Keratinocyte (primary cell): ENCODE data around the gene GNA14. TPM values are rescaled to one million over a fixed set of nuclear protein-coding genes. Genes with fewer than 3 reads are reported as not detected.

Experiments used
- DNase-seq: peaks from one replicate; pipeline ENCODE4 v3.0.0-alpha.2; 2011; ENCODE audit warnings: low read depth, missing footprints, low spot score
- FAIRE-seq: peaks from 2 replicates; lab custom pipeline; 2011; peaks lifted over from hg19 to GRCh38; lab: Jason Lieb, UNC
- H2AFZ ChIP-seq: 2 replicates; pipeline ENCODE4 v1.6.0; 2012; ENCODE audit warnings: low read length, control low read depth, inconsistent platforms; ENCODE audit not compliant: control insufficient read depth
- H3K27ac ChIP-seq: 2 replicates; pipeline ENCODE4 v1.5.1; 2011; ENCODE audit warnings: low read length; ENCODE audit not compliant: control insufficient read depth, insufficient read depth
- H3K27me3 ChIP-seq: 3 replicates; pipeline ENCODE4 v1.6.0; 2011; ENCODE audit warnings: low read length; ENCODE audit not compliant: control insufficient read depth, insufficient read depth; ENCODE audit errors: extremely low read depth
- H3K36me3 ChIP-seq, 2 experiments: 2 replicates in 1 of 2; 3 replicates in 1 of 2; pipeline ENCODE4 v1.5.1; 2011; ENCODE audit warnings: low read length in 2 of 2, mild to moderate bottlenecking in 1 of 2; ENCODE audit not compliant: control insufficient read depth in 2 of 2, insufficient read depth in 2 of 2; ENCODE audit errors: extremely low read depth in 1 of 2
- H3K4me1 ChIP-seq: 3 replicates; pipeline ENCODE4 v1.5.1; 2011; ENCODE audit warnings: low read length; ENCODE audit not compliant: control insufficient read depth, insufficient read depth; ENCODE audit errors: extremely low read depth
- H3K4me2 ChIP-seq: 3 replicates; pipeline ENCODE4 v1.6.0; 2011; ENCODE audit warnings: low read depth, low read length; ENCODE audit not compliant: control insufficient read depth, insufficient read depth; ENCODE audit errors: extremely low read depth
- H3K4me3 ChIP-seq, 3 experiments: fragments of 200-600 bp in 1 of 3; sonication (generic) in 1 of 3; 2 replicates in 2 of 3; 3 replicates in 1 of 3; pipeline ENCODE4 v1.5.1; 2011 to 2016; ENCODE audit warnings: low read length in 3 of 3, mild to moderate bottlenecking in 3 of 3, control low read depth in 2 of 3, inconsistent platforms in 1 of 3, low read depth in 1 of 3, mixed read lengths in 1 of 3, mixed run types in 1 of 3, moderate library complexity in 1 of 3; ENCODE audit not compliant: control insufficient read depth in 2 of 3, insufficient read depth in 2 of 3; ENCODE audit errors: extremely low read depth in 1 of 3
- H3K79me2 ChIP-seq: 2 replicates; pipeline ENCODE4 v1.6.0; 2012; ENCODE audit warnings: low read length; ENCODE audit not compliant: control insufficient read depth, insufficient read depth
- H3K9ac ChIP-seq: 3 replicates; pipeline ENCODE4 v1.6.0; 2011; ENCODE audit warnings: low read length; ENCODE audit not compliant: control insufficient read depth, insufficient read depth; ENCODE audit errors: extremely low read depth
- H3K9me1 ChIP-seq: 3 replicates; pipeline ENCODE4 v1.6.0; 2011; ENCODE audit warnings: low read length; ENCODE audit not compliant: control insufficient read depth, insufficient read depth; ENCODE audit errors: extremely low read depth
- H3K9me3 ChIP-seq: 2 replicates; pipeline ENCODE4 v1.5.1; 2012; ENCODE audit warnings: low read depth, low read length; ENCODE audit not compliant: control insufficient read depth
- H4K20me1 ChIP-seq: 3 replicates; pipeline ENCODE4 v1.6.0; 2011; ENCODE audit warnings: low read length; ENCODE audit not compliant: control insufficient read depth, insufficient read depth; ENCODE audit errors: extremely low read depth
- EZH2 ChIP-seq: IDR thresholded peaks from one replicate; pipeline ENCODE4 v1.6.1; 2012; ENCODE audit warnings: inconsistent platforms, mild to moderate bottlenecking, low read length, moderate library complexity
- dilution Hi-C: fragments of 300-500 bp; cut with MboI; formaldehyde crosslinking; loops from one replicate; pipeline ENCODE4 v1.7.0; 2020; ENCODE audit warnings: low sequenced_read_pairs; ENCODE audit not compliant: extremely low pct_ligation_motif_present
- polyA plus RNA-seq, 5 experiments: library from polyadenylated mRNA; depleted of rRNA in 3 of 5; stranded (reverse) in 3 of 5; stranded (forward) in 1 of 5; unstranded in 1 of 5; fragments of >200 nt; gene quantifications; 1 replicate in 1 of 5; 2 replicates in 3 of 5; 3 replicates in 1 of 5; pipeline versions ENCODE4 v1.2.1 to v1.2.3, GENCODE V29; 2011 to 2012; ENCODE audit warnings: missing spikeins in 2 of 5, low read depth in 1 of 5, low replicate concordance in 1 of 5
- TF ChIP-seq, protein P1 (sequence below), 3 experiments: IDR thresholded peaks in 1 of 3; conservative IDR thresholded peaks in 1 of 3; optimal IDR thresholded peaks in 1 of 3; 2 replicates in 2 of 3; 3 replicates in 1 of 3; pipeline versions ENCODE3 to v1.5.1; 2011; ENCODE audit warnings: low read length in 3 of 3, mild to moderate bottlenecking in 3 of 3, moderate library complexity in 2 of 3, control low read depth in 1 of 3, inconsistent platforms in 1 of 3; ENCODE audit not compliant: insufficient read depth in 2 of 3; ENCODE audit errors: extremely low read depth in 1 of 3

Gene GNA14
- polyA plus RNA-seq, 1 donor (not counting 4 experiments of a cell fraction or from before 2014, with no cell fraction given): not detected

DNA sequence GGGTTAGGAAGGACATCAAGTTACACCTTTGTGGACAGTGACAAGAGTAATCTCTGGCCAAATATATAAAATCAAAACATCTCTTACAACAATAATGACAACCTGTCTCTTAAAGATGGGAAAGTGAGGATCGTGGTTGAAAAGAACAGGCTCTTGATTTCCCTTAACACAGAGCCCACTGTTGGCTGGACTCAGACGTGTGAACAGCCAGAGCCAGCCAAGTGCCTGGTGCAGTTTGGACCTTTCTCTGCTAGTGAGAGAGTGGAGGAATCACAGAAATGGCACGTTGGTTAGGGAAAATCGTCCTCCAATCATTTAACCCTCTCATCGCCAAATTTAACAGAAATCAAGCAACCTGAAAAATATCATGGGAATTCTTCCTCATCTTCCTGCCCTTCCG lies 131.3 kb downstream of the GNA14 start:
- FAIRE-seq (no peak), DNase-seq (no peak)
- dilution Hi-C loops: no loop called here
- H3K9me3 ChIP-seq: no peaks in the 10 kb centered on the region
- H3K36me3 ChIP-seq: no peaks in the 10 kb centered on the region
- H3K4me2 ChIP-seq: no peak overlapping the region
- H3K4me3 ChIP-seq: no peak overlapping the region
- no peaks in the 10 kb centered on the region for H3K9me1 ChIP-seq
- no peaks in the 10 kb centered on the region for H4K20me1 ChIP-seq
- no peaks in the 10 kb centered on the region for H3K27me3 ChIP-seq
- no peak overlapping the region for H3K9ac ChIP-seq
- no peak overlapping the region for H3K27ac ChIP-seq
- H3K4me1 ChIP-seq: no peaks in the 10 kb centered on the region
- H3K79me2 ChIP-seq: no peaks in the 10 kb centered on the region
- no peak overlapping the region for H2AFZ ChIP-seq
- TF ChIP-seq, protein P1, sequence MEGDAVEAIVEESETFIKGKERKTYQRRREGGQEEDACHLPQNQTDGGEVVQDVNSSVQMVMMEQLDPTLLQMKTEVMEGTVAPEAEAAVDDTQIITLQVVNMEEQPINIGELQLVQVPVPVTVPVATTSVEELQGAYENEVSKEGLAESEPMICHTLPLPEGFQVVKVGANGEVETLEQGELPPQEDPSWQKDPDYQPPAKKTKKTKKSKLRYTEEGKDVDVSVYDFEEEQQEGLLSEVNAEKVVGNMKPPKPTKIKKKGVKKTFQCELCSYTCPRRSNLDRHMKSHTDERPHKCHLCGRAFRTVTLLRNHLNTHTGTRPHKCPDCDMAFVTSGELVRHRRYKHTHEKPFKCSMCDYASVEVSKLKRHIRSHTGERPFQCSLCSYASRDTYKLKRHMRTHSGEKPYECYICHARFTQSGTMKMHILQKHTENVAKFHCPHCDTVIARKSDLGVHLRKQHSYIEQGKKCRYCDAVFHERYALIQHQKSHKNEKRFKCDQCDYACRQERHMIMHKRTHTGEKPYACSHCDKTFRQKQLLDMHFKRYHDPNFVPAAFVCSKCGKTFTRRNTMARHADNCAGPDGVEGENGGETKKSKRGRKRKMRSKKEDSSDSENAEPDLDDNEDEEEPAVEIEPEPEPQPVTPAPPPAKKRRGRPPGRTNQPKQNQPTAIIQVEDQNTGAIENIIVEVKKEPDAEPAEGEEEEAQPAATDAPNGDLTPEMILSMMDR (optimal IDR thresholded peaks at IDR 0.05 in 1 of 3, IDR thresholded peaks at IDR 0.05 in 1 of 3, conservative IDR thresholded peaks at IDR 0.05 in 1 of 3; ENCODE audit: extremely low read depth in 1 of 3, insufficient read depth in 2 of 3, low read length in 3 of 3): no peak
- TF ChIP-seq EZH2: no peak

DNA sequence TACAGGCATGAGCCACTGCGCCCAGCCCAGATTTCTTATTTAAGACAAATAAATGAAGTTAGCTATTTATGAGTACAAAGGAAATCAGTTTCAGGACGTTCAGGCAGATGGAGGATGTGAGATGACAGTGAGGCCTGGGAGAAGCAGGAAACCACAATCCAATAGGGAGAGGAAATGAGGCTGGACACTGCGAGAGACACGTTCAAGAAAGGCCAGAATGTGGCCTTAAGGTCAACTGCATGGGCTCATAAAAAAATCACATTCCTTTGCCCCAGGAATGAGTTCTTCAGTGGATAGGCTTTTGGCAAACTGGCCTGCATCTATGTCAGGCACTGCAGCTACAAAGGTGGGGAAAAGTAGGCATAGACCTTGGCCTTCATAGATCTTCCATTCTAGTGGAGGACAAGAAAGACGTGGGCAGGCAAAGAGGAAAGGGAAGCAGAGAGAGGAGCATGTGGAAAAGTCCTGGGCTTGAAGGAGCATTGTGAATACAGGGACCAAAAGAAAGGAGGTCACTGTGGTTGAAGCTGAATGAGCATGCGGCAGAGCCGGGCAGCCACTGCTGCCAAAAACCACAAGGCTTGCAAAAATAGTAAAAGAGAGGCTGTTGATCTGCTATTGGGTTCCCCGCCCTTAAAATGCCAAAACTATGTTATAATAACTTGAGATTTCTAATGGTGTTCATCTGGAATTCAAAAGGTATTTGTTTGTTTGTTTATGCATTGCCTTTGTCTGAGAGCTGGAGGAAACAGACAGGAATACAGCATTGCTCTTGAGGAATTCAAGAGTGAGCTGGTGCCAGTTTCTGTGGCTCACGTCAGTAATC lies 133.0 kb downstream of the GNA14 start:
- H3K4me3 ChIP-seq: no peak overlapping the region
- no peak for TF ChIP-seq EZH2
- TF ChIP-seq, protein P1 (optimal IDR thresholded peaks at IDR 0.05 in 1 of 3, IDR thresholded peaks at IDR 0.05 in 1 of 3, conservative IDR thresholded peaks at IDR 0.05 in 1 of 3; ENCODE audit: extremely low read depth in 1 of 3, insufficient read depth in 2 of 3, low read length in 3 of 3): no peak
- no peak overlapping the region for H2AFZ ChIP-seq
- no peaks in the 10 kb centered on the region for H3K79me2 ChIP-seq
- FAIRE-seq: no peak
- dilution Hi-C loops: no loop called here
- H4K20me1 ChIP-seq: no peaks in the 10 kb centered on the region
- H3K4me1 ChIP-seq: no peaks in the 10 kb centered on the region
- H3K4me2 ChIP-seq: no peak overlapping the region
- DNase-seq: no peak
- H3K27me3 ChIP-seq: no peaks in the 10 kb centered on the region
- no peaks in the 10 kb centered on the region for H3K9me3 ChIP-seq
- no peaks in the 10 kb centered on the region for H3K36me3 ChIP-seq
- H3K9me1 ChIP-seq: no peaks in the 10 kb centered on the region
- H3K9ac ChIP-seq: no peak overlapping the region
- H3K27ac ChIP-seq: no peak overlapping the region
